Epidermal melanocyte (primary cell): ENCODE measurements around the gene RFX7.
"Not testable (repeated sequence)": the region's sequence is repeated elsewhere in the genome, so short reads cannot be mapped to it uniquely, and the experiment has no call there.

Source experiments
- DNase-seq: peaks from one replicate; pipeline ENCODE4 v3.0.0; 2011; ENCODE audit warnings: low spot score; ENCODE audit not compliant: insufficient read length

RFX7 gene

GRCh38 chr15:56205061-56205876, 38.4 kb downstream of the RFX7 start:
- no peak for DNase-seq

DNA sequence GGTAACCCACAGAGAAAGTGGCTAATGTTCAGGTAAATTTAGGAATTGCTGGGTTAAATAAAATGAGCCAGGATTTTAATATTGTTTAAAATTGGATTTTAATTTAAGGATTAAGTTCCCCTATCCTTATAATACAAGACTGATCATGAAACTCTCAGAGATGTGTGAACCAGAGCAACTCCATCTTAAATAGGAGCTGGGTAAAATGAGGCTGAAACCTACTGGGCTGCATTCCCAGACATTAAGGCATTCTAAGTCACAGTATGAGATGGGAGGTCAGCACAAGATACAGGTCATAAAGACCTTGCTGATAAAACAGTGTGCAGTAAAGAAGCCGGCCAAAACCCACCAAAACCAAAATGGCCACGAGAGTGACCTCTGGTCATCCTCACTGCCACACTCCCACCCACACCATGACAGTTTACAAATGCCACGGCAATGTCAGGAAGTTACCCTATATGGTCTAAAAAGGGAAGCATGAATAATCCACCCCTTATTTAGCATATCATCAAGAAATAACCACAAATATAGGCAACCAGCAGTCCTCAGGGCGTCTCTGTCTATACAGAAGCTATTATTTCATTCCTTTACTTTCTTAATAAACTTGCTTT, 40.3 kb downstream of the RFX7 start:
- not testable (repeated sequence) for DNase-seq

- no peak for DNase-seq
Measured at GRCh38 chr15:56202701-56203100, 41.0 kb downstream of the RFX7 start.

- no peak for DNase-seq
Measured at GRCh38 chr15:56199038-56199437, 44.6 kb downstream of the RFX7 start.

GRCh38 chr15:56194035-56194434, 49.6 kb downstream of the RFX7 start:
- DNase-seq: no peak

GRCh38 chr15:56192659-56193442, 50.8 kb downstream of the RFX7 start:
- DNase-seq: no peak

DNA sequence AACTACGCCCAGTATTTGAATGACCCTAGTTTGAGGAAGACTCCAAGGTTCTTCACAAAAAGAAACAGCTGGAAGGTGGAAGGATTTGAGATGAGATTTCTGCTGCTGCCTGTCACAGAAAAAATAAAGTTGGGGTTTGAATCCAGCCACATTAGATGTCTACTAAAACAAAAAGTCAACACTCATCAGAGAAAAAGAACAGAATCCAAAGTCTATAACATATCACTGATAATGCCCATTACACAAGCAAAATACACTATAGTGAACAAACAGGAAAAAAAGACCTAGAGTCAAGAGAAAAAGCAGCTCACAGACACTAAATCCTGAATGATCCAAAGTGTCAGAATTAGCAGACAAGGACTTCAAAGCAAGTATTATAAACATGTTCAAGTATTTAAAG, 56.0 kb downstream of the RFX7 start:
- no peak for DNase-seq

GRCh38 chr15:56185980-56186379, 57.7 kb downstream of the RFX7 start:
- DNase-seq: no peak

GRCh38 chr15:56184516-56184915, 59.2 kb downstream of the RFX7 start:
- DNase-seq: no peak

DNA sequence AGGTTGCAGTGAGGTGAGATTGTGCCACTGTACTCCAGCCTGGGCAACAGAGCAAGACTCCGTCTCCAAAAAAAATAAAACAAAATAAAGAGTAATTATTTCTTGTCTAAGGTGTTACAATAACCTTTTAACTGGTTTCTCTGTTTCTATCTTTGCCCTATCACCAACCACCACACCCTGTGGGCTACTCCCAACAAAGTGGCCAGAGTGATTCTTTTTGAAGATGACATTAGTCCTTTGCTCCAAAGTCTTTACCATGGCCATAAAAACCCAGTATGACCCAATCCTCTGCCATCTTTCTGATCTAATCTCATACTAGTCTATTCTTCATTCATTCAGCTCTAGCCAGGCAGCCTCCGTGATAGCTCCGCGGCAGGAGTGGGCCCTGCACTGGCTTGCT, 62.8 kb downstream of the RFX7 start:
- no peak for DNase-seq

DNA sequence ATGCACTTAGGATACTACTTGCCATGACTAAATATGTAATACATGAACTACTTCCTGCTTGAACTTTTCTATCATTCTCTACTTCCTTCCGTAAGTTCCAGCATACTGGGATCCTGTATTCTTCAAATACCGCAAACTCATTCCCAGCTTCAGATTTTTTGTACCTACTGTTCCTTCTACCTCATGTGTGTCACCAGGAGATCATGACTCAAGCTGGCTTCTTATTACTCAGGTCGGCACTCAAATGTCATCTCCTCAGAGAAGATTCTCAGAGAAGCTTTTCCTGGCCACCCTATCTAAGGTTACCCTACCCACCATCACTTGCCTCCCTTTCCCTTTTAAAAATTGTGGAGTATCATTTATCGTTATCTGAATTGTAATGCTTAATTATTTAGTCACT, 66.7 kb downstream of the RFX7 start:
- no peak for DNase-seq

- no peak for DNase-seq
Measured at GRCh38 chr15:56175788-56176187, 67.9 kb downstream of the RFX7 start.

- no peak for DNase-seq
Measured at GRCh38 chr15:56174649-56175048, 69.0 kb downstream of the RFX7 start.

- no peak for DNase-seq
Measured at GRCh38 chr15:56168394-56168793, 75.3 kb downstream of the RFX7 start.

DNA sequence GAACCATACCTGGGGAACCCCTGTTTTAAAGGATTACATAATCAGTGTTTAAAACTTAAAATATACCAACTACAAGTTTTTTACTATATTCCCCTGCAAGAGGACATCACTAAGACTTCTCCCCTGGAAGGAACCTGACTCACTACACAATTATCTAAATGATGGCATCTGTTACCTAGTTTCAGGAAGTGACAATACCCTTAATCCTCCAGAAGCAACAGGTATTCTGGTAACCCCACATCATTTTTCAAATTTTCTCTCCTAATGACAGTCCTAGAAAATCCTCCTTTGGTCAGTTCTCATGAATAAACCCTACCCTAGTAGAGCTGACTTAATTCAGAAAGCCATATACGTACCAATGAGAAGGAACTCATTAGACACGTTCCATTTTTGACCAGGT, 78.4 kb downstream of the RFX7 start:
- no peak for DNase-seq

GRCh38 chr15:56160966-56161365, 82.7 kb downstream of the RFX7 start:
- no peak for DNase-seq

DNA sequence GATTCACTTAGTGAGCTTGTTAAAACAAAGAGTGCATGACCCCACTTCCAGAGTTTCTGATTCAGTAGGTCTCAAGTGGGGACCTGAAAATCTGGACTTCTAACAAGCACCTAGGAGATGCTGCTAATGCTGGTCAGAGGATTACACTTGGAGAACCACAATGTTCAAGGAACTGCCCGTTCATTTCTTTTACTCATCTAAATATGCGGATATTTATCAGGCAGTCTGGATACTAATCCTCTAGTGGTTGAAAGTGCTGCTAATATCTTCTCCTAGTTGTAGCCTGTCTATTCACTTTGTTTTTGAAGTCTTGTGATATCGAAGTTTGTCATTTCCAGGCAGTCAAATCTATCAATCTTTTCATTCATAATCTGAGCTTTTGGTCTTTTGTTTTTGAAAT, 86.8 kb downstream of the RFX7 start:
- no peak for DNase-seq

DNA sequence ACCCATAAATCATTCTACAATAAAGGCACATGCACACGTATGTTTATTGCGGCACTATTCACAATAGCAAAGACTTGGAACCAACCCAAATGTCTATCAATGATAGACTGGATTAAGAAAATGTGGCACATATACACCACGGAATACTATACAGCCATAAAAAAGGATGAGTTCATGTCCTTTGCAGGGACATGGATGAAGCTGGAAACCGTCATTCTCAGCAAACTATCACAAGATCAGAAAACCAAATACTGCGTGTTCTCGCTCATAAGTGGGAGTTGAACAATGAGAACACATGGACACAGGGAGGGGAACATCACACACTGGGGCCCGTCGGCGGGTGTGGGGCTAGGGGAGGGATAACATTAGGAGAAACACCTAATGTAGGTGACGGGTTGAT, 88.4 kb downstream of the RFX7 start:
- not testable (repeated sequence) for DNase-seq

- DNase-seq: not testable (repeated sequence)
Measured at GRCh38 chr15:56154768-56155167, 88.9 kb downstream of the RFX7 start.

GRCh38 chr15:56150204-56150603, 93.5 kb downstream of the RFX7 start:
- DNase-seq: no peak

DNA sequence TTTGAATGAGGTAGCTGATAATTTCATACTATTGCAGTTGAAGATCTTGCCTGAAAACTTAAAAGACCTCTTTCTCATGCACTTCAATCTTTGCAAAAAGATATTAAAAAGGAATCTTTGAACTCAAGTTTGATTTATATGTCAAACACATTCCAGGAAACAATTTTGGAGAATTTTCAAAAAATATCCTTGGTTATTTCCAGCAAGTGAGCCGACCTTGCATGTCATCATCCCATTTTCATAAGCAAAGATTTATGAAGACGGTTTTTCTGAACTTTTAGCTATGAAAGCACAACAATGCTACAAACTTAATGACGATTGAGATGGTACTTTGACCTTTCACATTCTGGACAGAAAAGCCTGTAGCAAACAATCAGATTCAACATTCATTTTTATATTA, 95.6 kb downstream of the RFX7 start:
- DNase-seq: no peak

DNA sequence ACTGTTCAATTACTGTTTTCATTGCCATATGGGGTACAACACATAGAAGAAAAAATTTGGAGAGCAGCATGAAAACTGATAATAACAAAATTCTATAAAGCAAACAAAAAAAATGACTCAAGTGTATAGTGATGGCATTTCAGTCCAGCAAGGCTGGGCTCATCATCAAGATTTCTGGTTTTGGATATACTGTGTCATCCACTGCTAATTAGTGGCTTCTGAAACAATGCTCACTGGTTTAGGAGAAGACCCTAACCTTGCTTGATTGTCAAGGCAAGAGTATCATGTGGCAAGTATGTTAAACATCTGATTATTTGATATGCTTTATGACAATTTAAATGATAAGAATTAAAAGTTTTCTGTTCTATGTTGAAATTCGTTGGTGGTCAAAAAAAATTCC, 96.9 kb downstream of the RFX7 start:
- DNase-seq: no peak
